Activated CD8-positive, alpha-beta memory T cell treated with anti-CD3 and anti-CD28 coated beads for 48 hours (primary cell): ENCODE results near the gene ADCY3.

Experiments used
- DNase-seq, 3 experiments: peaks; one replicate each; pipeline ENCODE4 v3.0.0-alpha.2; 2020; ENCODE audit warnings: low read depth in 2 of 3, low spot score in 2 of 3

Gene ADCY3

DNA sequence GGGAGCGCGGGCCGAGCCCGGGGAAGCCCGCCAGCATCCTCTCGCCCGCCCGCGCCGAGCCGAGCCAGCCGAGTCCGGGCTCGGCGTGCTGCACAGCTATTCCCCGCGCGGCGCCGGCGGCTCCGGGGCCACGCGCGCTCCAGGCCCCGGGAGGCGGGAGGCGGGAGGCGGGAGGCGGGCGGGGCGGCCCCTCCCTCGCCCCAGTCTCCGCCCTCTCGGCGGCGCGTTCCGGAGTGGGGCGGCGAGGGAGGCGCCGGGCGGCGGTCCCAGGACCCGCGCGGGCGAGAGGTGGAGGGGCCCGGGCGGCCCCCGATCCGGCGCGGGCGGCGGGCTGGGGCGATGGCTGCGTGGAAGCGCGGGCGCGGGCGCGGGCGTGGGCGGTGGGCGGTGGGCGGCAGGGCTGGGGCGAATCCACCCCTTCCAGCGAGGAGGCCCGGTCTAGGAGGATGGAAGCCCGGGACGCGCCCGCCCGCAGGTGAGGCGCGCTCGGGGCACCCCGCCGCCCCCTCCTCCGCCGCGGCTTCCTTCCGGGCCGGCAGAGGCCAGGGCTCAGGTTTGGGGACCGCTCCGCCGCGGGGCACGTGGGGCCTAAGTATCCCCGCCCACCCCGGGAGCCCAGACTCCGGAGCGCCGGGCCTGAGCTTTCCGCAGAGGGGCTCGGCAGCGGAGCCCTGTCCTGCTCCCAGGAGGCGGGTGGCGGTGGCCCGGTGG lies at the start of gene ADCY3:
ADCY3 (minus strand) TSS at position 140 of the 711 bp plus-strand sequence. CDS start 1,250 bp downstream, outside the sequence.
- peak in 2 of 3 experiments; percentile 45 to 53 for DNase-seq

DNA sequence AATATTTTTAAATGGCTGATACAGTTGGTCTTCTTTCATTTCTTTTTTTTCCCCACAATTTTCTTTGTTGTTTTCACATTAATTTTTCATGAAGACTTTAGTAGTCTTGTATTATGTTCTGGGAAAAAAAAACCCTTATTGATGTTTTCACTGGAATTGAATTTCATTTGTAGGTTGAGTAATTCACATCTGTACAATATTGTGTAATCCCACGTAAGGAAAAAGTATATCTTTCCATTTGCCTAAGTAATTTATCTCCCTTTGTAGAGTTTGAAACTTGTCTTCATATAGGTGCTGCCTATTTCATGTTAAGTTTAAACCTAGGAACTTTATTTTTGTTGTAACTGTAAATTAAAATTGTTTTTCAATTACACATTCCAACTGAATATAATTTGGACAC lies 49.7 kb upstream of the ADCY3 start:
- no peak for DNase-seq

DNA sequence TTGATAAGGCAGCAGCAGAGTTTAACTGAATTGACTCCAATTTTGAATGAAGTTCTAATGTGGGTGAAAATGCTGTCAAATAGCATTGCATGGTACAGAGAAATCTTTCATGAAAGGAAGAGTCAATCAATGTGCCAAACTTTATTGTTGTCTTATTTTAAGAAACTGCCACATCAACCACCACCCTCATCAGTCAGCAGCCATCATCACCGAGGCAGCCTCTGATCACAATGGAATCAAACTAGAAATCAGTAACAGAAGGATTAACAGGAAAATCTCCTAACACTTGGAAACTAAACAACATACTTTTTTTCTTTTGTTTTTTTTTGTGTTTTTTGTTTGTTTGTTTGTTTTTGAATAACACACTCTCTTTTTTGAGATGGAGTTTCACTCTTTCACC lies 41.9 kb upstream of the ADCY3 start:
- DNase-seq = no peak

- DNase-seq = no peak
These were observed 39.7 kb upstream of the ADCY3 start for GRCh38 chr2:24959761-24960160.

DNA sequence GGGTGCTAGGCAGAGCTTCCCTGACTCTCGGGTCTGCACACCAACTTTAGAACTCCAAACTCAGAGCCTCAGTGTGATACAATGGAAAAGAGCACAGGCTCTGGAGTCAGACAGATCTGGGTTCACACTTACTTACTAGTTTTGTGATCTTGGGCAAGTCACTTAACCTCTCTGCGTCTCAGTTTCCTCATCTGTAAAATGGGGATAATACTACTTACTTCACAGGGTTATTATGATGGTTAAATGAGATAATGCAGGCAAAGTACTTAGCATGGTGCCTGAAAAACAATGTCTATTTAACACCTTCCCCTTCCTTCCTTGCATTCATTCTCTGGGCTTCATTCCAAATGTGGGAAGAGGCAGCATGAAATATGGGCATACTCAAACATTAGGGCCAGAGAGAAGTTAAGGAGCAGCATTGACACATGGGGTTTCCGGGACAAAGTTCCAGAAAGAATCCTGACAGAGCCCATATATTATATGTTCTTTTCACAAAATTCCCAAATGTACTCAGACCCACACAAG lies 38.4 kb upstream of the ADCY3 start:
- no peak for DNase-seq

DNA sequence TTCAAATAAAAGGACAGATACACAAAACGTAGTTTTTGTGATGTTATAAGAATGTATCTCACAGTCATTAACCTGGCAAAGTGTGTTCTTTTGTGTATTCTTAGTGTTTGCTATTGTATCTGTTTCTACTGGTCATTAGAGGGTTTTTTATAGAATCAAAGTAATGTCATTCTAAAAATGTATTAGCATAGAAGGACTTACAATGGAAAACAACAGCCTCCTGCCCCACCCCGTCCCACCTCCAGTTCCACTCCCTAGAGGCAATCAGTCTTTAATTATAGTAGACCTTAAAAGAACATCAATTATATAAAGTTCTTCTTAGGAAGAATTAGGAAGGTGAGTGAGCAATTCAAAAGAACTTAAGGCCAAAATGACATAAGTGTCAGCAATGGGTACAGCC lies 37.9 kb upstream of the ADCY3 start:
- DNase-seq = no peak

DNA sequence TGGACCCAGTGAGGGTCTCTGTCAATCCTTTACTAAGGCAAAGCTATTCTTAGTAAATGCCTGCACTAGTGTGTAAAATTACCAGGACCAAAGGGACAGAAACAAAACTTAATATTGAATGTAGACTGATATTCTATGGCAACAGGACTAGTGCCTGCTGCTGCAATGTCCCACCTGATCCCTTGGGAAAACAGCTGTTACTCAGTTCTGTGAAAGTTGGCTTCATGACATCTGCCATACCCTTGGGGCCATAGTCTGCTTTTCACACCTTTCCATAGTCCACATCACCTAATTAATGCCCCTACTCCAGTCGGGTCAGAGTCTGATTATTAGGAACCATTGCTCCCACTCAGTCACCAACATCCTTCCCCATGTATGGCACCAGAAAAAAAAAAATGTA lies 37.2 kb upstream of the ADCY3 start:
- no peak for DNase-seq

DNA sequence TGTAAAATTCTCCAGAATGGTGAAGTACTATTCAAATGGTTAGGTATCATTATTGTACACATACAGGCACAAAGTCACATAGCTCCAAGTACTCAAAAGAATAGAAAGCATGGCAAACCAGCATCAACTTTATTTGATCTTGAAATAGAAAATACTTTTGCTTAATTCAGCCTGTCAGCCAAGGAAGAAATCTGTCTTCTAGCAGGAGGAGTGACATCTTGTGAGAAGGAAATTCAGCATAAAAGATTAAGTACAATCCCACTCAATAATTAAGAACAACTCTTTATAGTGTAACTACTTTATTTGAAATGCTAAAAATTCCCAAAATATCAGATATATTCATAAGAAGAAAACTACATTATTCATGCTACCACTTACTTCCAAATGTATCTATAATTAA lies 35.9 kb upstream of the ADCY3 start:
- DNase-seq = no peak

DNA sequence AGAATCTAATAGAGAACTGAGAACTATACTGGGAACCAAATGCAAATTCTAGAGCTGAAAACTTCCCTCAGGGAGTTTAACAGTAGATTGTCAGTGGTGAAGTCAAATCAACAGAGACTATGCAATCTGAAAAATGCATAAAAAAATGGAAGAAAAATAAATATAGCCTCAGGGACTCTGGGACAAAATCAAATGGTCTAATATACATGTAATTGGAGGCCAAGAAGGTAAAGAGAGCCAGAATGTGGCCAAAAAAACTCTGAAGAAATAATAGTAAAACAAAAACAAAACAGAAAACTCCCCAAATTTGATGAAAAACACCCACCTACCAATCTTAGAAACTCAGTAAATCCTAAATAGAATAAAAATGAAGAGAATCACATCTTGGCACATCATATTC lies 35.2 kb upstream of the ADCY3 start:
- no peak for DNase-seq

- DNase-seq = no peak
These were observed 30.1 kb upstream of the ADCY3 start for GRCh38 chr2:24950102-24950501.

- DNase-seq = no peak
These were observed 28.5 kb upstream of the ADCY3 start for GRCh38 chr2:24948506-24948905.

GRCh38 chr2:24947561-24948157 lies 27.6 kb upstream of the ADCY3 start:
- no peak for DNase-seq

GRCh38 chr2:24945907-24946306 lies 25.9 kb upstream of the ADCY3 start:
- DNase-seq = no peak

DNA sequence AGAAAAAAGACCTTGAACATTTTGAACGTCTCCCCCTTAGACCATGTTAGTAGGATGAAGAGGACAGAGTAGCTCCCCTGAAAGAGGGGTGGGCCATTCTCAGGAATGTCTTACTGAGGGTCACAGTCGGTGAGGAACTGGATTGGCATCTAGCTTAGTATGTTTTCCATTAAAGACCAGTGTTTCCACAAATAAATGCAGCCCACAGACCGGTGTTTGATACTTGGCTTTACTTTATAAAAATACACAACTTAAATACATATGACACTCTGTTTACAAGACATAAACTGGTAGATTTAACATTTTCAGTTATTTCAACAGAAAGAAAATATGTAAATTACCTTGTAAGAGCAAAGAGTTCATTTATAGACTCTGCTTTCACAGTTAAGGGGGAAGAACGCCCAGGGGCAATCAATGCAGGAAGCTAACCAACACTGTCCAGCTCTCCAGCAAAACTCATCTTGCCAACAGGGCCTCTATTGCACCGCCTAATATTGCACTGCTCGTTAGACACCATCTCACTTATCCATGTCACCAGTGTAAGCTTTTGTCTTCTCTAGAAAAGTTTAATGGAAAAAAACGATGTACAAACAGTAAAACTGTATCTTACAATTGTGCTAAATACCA lies 23.5 kb upstream of the ADCY3 start:
- DNase-seq = no peak

- no peak for DNase-seq
These were observed 19.3 kb upstream of the ADCY3 start for GRCh38 chr2:24939353-24939752.

- no peak for DNase-seq
These were observed 17.2 kb upstream of the ADCY3 start for GRCh38 chr2:24937236-24937635.

DNA sequence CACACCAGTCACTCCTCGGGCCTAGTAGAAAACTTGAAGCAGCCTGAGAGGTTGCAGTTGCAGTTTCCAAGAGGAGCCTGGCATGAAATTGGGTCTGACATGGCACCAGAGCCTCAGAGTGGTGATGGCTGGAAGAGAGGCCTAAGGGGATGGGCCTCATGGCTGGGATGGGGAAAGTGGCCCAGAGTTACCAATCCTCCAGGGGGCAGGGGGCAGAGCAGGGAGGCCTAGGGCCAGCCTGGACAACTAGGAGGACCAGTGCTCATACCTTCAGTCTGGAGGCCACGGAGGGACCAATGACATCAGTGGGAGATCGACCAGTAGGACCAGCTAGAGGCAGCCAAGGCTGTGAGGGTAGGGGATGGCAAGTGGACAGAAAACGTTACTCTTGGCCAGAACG lies 15.1 kb upstream of the ADCY3 start:
- DNase-seq = no peak

- DNase-seq = no peak
These were observed 12.7 kb upstream of the ADCY3 start for GRCh38 chr2:24932715-24933114.

- peak in 1 of 3 experiments; percentile 19 for DNase-seq
These were observed 10.7 kb upstream of the ADCY3 start for GRCh38 chr2:24930768-24931167.

GRCh38 chr2:24929230-24929629 lies 9.2 kb upstream of the ADCY3 start:
- DNase-seq = no peak

DNA sequence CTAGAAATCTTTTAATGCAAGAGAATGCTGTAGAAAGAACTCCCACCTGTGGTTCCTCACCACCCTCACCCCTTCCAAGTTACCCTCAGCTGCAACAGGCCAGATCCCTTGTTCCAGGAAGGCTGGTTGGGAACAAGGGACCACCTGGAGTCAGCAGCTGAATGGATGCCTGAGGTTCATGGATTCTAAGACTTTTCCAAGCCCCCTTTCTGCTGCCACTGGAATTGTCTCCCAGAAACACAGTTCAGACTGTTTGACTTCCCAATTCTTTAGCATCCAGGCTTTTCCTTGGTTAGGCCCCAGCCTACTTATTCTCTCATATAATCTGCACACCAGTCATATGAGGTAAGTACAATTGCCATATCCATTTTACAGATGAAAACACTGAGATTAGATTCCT lies 8.0 kb upstream of the ADCY3 start:
- DNase-seq = no peak

- no peak for DNase-seq
These were observed 6.7 kb upstream of the ADCY3 start for GRCh38 chr2:24926602-24927252.
